ENCODE data around the gene SCP2. TPM values are rescaled to one million over a fixed set of nuclear protein-coding genes. Genes with fewer than 3 reads are reported as not detected.

The SCP2 gene
- total RNA-seq, 1 donor from 2014 or later = 92.8 TPM

Small RNA genes lying within 50 kb of the gene (small RNA-seq; reads per million reads assigned to genes)
- gene AC099677.1 (ENCODE audit: low replicate concordance) (not detected), gene AC099677.2 (ENCODE audit: low replicate concordance) (not detected), gene HIGD1AP11 (ENCODE audit: low replicate concordance) (not detected), gene MIR1273F (ENCODE audit: low replicate concordance) (not detected), gene MIR1273G (ENCODE audit: low replicate concordance) (not detected), gene MIR5095 (ENCODE audit: low replicate concordance) (not detected)

Other genes starting within 250 kb of the SCP2 start
- gene COA7, start 228.9 kb upstream of the SCP2 start, total RNA-seq = 17.7 TPM
- gene ZYG11B, start 200.8 kb upstream of the SCP2 start, total RNA-seq = 97.4 TPM
- gene ZYG11A, start 84.5 kb upstream of the SCP2 start, total RNA-seq = 0.62 TPM
- gene ECHDC2, start 5.5 kb upstream of the SCP2 start, total RNA-seq = 51.0 TPM
- 17.1 TPM for gene PODN, start 134.9 kb downstream of the SCP2 start, total RNA-seq
- gene SLC1A7, start 215.4 kb downstream of the SCP2 start, total RNA-seq = not detected

Measured in tongue (tissue), 2 donors.